ENCODE results near the gene PHB1.
"Not testable (repeated sequence)": the region's sequence is repeated elsewhere in the genome, so short reads cannot be mapped to it uniquely, and the experiment has no call there.

The PHB1 gene

DNA sequence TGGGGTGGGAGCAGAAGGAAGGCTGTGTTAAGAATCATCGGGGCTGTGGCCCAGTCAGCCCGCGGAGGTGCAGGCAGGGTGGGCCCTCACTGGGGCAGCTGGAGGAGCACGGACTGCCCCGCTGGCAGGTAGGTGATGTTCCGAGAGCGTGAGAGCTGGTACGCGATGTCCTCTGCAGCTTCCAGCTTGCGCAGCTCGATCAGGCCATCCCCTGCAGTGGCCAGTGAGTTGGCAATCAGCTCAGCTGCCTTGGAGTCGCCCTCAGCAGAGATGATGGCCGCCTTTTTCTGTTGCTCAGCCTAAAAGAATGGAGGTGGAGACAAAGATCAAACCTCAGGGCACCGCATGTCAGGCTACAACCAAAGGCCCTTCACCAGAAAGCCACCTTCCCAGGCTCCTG is 9.8 kb downstream of the PHB1 start:
- no peak for DNase-seq (ENCODE audit: low read depth)

DNA sequence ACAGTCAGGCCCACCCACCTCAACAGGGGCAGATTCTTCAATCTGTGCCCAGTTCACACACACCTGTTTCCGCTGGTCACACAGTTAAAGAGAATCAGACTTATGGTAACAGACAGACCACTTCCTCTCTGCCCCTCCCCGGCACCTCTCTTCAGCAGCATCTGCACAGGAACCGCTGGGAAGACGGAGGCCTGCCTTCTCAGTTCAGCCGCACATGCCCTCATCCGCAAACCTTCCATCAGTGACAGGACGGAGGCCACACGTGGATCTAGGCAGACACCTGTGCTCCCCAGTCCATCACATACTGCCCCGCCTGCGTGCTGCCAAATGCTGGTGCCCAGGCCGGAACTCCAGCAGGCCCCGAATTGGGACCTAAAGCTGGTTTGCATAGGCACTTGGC is 10.3 kb downstream of the PHB1 start:
- DNase-seq (ENCODE audit: low read depth): no peak

DNA sequence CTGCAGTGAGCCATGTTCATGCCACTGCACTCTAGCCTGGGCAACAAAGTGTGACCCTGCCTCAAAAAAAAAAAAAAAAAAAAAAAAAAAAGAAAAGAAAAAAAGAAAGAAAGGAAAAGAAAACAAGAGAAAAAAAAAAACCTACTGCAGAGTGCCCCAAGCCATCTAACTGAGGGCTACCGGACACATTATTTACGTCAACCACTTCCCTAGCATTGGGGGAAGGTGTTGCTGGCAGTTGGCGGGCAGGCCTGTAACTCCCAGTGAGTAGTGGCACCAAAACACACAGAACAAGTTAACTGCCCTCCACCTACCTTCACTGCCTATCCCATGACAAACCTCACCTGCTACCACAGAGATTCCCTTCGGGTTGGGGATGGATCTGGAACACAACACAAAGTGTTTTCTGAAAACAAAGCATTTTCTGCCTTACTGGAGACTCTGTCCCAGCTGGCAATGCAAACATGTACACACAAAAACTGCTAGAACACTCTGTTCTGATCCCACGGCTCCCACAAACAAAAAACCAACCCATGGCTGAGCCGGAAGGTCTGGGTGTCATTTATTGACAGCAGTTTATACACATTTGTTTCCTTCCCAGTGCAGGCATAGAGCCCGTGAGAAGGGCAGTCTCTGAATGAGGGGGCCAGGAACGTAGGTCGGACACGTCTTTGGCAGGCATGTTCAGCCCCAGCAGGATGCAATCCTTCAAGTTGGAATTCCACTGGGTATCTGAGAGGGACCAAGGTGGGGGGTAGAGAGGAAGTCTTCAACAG is 11.0 kb downstream of the PHB1 start:
- no peak for DNase-seq (ENCODE audit: low read depth)

DNA sequence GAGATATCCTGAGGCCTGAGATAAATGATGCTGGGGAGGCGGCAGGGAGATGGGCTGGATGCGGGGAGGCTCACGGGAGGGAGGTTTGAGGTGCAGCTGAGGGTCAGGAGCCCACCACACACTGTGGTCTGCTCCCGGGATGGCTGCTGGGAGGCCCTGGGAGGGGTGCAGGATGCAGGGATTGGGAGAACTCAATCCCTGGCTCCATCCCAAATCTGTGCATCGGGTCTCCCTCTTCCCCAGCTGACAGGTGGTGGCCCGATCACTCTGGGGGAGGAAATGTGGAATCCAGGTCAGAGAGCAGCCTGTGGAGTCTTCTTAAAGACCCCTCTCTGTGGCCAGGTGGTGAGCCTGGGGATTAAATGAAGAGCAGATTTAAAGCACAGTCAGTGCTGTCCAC is 12.0 kb downstream of the PHB1 start:
- no peak for DNase-seq (ENCODE audit: low read depth)

GRCh38 chr17:49401971-49402611 is 12.6 kb downstream of the PHB1 start:
- no peak for DNase-seq (ENCODE audit: low read depth)

- no peak for DNase-seq (ENCODE audit: low read depth)
These were observed 14.7 kb downstream of the PHB1 start for GRCh38 chr17:49399995-49400394.

DNA sequence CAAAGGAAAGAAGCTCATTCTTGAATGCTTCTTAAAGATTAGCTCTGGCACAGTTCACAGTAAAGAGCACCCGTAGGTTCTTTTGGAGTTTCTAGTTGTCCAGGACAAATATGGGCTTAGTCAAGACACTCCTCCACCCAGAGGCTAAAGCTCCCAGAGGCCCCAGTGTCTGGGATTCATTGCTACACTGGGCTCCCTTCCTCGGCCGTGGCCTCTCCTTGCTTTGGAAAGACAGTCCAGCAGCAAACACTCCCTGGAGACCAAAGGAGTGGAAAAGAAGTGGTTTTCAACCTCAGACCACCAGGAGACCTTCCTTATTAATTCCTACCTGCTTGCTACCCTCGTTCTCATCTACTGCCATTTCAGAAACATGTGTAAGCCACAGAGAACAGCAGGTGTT is 17.1 kb downstream of the PHB1 start:
- no peak for DNase-seq (ENCODE audit: low read depth)

- DNase-seq (ENCODE audit: low read depth): no peak
These were observed 21.0 kb downstream of the PHB1 start for GRCh38 chr17:49393491-49394255.

GRCh38 chr17:49390548-49391324 is 23.9 kb downstream of the PHB1 start:
- DNase-seq (ENCODE audit: low read depth): no peak

DNA sequence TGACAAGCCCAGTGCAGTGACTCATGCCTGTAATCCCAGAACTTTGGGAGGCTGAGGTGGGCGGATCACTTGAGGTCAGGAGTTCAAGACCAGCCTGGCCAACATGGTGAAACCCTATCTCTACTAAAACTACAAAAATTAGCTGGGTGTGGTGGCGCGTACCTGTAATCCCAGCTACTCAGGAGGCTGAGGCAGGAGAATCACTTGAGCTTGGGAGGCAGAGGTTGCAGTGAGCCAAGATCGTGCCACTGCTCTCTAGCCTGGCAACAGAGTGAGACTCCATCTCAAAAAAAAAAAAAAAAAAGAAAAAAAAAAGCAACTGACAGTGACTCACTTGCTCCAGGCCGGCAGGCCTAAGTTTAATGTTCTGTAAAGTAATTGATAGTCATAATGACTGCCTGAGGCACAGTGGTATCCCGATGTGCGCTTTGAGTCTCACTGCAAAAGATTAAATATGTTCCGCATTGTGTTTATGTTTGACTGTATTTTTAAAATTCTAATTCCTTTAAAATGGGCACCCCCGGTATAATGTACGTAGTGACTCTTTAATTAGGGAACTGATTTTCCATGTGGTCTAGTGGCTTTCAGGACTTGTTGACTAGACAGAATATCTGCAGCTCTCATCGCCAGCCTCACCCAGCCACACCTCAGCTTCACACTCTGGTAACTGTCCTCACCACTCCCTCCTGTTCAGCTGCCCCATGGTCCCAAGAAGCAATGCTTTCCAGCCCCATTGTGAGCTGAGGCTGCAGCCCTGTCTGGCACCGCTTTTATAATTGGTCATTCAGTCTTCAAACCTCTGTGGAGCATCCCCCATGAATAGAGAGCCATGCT is 25.0 kb downstream of the PHB1 start:
- DNase-seq (ENCODE audit: low read depth): not testable (repeated sequence)

DNA sequence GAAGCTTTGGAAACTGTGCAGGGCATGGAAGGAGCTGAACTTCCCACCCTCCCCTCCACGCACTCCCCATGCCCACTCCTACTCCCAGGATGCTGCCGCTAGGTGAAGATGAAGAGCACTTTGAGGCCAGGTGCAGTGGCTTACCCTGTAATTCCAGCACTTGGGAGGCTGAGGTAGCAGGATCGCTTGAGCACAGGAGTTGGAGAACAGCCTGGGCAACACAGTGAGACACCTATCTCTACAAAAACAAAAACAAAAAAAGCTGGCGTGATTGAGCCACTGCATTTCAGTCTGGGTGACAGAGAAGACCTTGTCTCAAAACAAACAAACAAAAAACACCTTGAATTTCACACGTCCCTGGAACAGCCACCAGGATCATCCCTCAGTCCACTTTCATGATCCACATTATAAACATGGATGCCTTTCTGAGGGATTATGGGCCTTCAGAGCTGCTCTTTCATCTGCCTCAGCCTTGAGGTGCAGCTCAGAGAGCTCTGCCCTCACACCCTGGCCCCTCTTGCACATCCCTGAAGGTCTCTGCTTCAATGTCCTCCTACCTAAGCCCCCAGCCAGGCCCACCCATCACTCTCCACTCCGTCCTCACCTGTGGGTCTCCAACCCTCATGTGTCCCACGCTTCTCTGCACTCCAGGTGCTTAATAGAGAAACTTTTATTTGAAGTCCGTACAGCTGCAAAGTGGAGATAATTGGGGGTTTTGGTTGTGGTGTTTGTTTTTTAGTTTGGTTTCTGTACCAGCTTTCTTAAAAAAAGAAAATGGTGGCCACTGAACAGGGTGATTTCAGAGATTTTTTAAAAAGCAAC is 25.8 kb downstream of the PHB1 start:
- no peak for DNase-seq (ENCODE audit: low read depth)

GRCh38 chr17:49388290-49388640 is 26.4 kb downstream of the PHB1 start:
- DNase-seq (ENCODE audit: low read depth): no peak

GRCh38 chr17:49387498-49388289 is 27.0 kb downstream of the PHB1 start:
- DNase-seq (ENCODE audit: low read depth): no peak

DNA sequence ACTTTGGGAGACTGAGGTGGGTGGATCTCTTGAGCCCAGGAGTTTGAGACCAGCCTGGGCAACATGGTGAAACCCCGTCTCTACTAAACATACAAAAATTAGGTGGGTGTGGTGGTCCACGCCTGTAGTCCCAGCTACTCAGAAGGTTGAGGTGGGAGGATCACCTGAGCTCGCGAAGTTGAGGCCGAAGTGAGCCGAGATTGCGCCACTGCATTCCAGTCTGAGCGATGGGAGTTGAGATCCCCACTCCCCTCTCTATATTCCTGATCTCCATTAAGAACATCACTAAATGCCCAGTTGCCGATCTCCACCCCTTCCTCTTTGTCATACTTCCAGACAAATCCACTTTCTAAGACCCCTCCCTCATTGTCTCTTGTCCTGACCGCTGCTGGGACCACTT is 28.3 kb downstream of the PHB1 start:
- DNase-seq (ENCODE audit: low read depth): no peak

DNA sequence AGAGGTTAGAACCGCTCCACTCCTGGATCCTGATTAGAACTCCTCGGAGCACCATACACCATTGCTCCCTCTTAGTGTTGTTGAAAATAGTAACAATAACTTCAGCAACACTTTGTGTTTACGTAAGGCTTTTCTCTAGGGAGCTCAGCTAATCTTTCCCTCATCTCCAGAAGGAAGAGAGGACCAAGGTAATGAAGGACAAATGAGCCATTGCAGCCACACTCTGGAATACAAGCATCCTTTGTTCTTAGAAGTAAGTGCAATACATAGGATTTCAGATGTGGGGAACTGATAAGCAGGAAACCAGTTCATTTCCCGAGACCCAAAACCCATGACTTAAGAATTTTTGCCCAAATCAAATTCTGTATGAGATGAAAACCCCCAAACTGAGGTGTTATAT is 29.7 kb downstream of the PHB1 start:
- no peak for DNase-seq (ENCODE audit: low read depth)

GRCh38 chr17:49383060-49383459 is 31.6 kb downstream of the PHB1 start:
- DNase-seq (ENCODE audit: low read depth): no peak

- DNase-seq (ENCODE audit: low read depth): no peak
These were observed 32.1 kb downstream of the PHB1 start for GRCh38 chr17:49382556-49382955.

DNA sequence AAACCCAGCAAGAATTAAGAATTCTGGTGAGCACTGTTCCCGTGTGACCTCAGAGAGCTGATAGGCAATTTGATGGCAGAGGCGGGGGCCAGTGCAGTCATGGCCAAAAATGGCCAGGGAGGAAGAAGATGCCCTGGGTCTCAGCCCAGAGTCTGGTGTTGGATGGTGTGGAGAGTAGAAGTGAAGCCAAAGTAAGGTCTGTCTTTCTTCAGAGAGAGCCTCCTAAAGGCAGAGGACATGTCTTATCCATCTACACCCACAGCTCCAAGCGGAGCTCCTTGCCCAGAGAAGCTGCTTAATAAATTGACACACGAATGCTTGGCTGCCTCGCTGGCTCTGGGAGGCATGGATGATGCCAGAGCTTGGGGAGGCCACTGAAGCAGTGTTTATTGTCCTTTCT is 32.9 kb downstream of the PHB1 start:
- no peak for DNase-seq (ENCODE audit: low read depth)

DNA sequence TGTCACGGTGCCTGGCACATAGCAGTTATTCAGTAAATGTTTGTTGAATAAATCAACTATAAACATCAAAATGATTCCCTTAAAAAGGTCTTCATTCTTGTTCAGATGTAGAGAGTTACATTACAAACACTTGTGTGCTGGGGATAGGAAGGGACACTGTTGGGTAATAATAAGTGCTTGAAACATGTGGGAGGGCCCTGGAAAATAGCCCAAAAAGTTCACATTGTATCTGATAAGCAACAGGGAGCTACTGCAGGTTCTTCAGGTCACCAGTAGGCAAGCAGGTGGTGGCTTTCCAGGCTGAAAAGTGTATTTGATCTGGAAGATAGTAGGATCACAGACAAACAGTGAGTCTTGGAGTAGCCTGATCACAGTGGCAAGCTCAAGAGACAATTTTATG is 33.6 kb downstream of the PHB1 start:
- no peak for DNase-seq (ENCODE audit: low read depth)

DNA sequence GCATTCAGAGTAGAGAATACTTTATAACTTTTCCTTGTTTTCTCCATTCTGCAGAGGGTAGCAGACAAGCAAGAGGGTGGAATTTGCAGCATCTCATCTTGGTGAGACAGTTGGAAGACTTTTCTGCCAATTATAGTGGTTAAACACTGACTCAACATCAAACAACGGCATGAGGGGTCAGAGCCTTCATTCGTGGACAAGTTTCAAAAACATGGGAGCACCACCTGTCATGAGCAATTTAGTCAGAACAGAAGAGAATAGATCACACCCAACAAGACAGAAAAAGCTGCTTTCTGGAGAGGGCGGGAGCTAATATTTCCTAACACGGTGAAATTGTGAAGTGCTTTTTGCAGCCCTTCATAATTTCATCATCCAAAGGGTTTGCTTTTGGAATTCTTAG is 34.8 kb downstream of the PHB1 start:
- DNase-seq (ENCODE audit: low read depth): no peak

All from stimulated activated CD8-positive, alpha-beta memory T cell treated with anti-CD3 and anti-CD28 coated beads, Interleukin-12 subunit alpha, Interleukin-12 subunit beta, amount 100 ng/mL, for 1 hour (primary cell).